Mucosa of rectum (tissue), 2 donors: ENCODE data around the gene CENPO.

Experiments used
- H3K27ac ChIP-seq, 2 donors: one replicate each; pipeline ENCODE4 v1.7.0; 2013; ENCODE audit warnings: inconsistent platforms in 2 of 2, low read depth in 2 of 2, low read length in 2 of 2
- H3K27me3 ChIP-seq, 2 donors: one replicate each; pipeline ENCODE4 v1.7.0; 2013; ENCODE audit warnings: low read length in 2 of 2; ENCODE audit not compliant: control insufficient read depth in 2 of 2, insufficient read depth in 2 of 2
- H3K36me3 ChIP-seq, 2 donors: one replicate each; pipeline ENCODE4 v1.7.0; 2013; ENCODE audit warnings: low read length in 2 of 2; ENCODE audit not compliant: control insufficient read depth in 2 of 2, insufficient read depth in 2 of 2
- H3K4me1 ChIP-seq, 2 donors: one replicate each; pipeline ENCODE4 v1.7.0; 2013; ENCODE audit warnings: low read length in 2 of 2, mild to moderate bottlenecking in 1 of 2; ENCODE audit not compliant: control insufficient read depth in 2 of 2, insufficient read depth in 2 of 2
- H3K4me3 ChIP-seq, 2 donors: one replicate each; pipeline ENCODE4 v1.7.0; 2013; ENCODE audit warnings: low read length in 2 of 2
- H3K9ac ChIP-seq, 2 donors: one replicate each; pipeline ENCODE4 v1.7.0; 2013; ENCODE audit warnings: low read length in 2 of 2, low read depth in 1 of 2, mild to moderate bottlenecking in 1 of 2
- H3K9me3 ChIP-seq, 2 donors: one replicate each; pipeline ENCODE4 v1.7.0; 2013; ENCODE audit warnings: low read length in 2 of 2; ENCODE audit not compliant: control insufficient read depth in 2 of 2
- donor health status: healthy.
- donor health status: Normal muscosa, but diverticular disease.

The CENPO gene

DNA sequence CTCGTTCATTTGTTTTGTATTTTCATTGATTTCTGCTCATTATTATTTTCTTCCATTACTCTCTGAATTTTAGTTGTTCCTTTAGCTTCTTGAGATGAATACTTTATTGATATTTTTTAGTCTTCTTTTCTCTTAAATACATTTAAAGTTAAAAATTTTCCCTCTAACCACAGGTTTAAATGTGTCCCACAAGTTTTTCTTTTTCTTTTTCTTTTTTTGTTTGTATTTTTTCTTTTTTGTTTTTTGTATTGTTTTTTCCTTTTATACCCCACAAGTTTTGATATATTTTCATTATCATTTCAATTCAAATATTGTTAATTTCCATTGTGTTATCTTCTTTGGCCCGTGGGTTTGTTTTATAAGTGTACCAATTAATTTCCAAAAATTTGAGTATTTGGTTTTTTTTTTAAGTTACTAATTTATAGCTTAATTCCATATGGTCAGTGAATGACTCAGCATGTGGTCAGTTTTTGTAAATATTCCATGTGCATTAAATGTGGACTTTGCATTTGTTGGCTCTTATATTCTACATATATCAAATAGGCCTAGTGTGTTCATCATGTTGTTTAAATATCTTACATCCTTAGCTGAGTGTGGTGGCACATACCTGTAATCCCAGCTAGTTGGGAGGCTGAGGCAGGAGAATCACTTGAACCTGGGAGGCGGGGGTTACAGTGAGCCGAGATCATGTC, 16.2 kb downstream of the CENPO start:
- Histone ChIP-seq H3K36me3 (no peaks in the 10 kb centered on the region), H3K4me1 (no peaks in the 10 kb centered on the region), H3K4me3 (no peak overlapping the region), H3K27me3 (no peaks in the 10 kb centered on the region), H3K9ac (no peak overlapping the region), H3K9me3 (no peaks in the 10 kb centered on the region), H3K27ac (no peak overlapping the region)

DNA sequence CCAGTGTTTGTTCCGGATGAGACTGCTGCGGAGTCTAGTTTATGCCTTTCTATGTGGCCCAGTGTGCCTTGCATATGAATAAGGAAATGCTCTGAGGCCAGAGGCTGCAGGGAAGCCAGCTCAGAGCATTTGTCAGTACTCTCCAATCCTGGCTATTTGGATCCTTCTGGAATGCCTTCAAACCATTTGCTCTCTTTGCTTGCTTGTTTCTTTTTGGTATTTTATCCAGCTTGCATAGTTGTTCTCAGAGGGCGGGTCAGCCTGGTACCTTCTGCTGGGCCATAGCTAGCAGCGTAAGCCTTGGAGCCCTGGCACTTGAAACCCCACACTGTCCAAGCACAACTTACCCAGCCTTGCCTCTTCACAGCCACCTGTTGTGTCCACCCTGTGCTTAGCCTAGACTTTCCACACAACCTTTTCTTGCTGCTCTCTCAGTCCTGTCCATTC, 20.5 kb downstream of the CENPO start:
- Histone ChIP-seq H3K4me1 (no peaks in the 10 kb centered on the region), H3K9me3 (no peaks in the 10 kb centered on the region), H3K4me3 (no peak overlapping the region), H3K27ac (no peak overlapping the region), H3K27me3 (no peaks in the 10 kb centered on the region), H3K36me3 (peaks cover 11 to 29% of the 10 kb centered on the region in 2 donors), H3K9ac (no peak overlapping the region)

DNA sequence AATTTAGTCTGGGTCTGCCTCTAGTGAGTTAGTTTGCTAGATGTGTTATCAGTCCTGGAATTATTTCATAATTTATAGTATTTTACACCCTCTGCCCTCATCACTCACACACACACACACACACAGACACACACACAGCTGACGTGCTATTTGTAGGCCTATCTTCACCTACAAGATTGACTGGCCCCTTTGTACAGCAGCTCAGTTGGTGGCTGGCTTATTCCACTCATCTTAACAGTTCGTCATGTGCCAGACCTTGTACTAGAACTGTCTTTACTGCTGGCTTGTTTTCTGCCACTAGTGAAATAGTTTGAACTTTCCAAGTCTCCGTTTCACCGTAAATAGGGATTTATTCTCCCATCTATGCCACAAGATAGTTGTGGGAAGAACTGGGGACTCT, 21.3 kb downstream of the CENPO start:
- peaks cover 14 to 33% of the 10 kb centered on the region in 2 donors for H3K36me3 ChIP-seq
- no peak overlapping the region for H3K27ac ChIP-seq
- H3K9me3 ChIP-seq: no peaks in the 10 kb centered on the region
- no peaks in the 10 kb centered on the region for H3K4me1 ChIP-seq
- no peak overlapping the region for H3K9ac ChIP-seq
- H3K4me3 ChIP-seq: no peak overlapping the region
- H3K27me3 ChIP-seq: no peaks in the 10 kb centered on the region

DNA sequence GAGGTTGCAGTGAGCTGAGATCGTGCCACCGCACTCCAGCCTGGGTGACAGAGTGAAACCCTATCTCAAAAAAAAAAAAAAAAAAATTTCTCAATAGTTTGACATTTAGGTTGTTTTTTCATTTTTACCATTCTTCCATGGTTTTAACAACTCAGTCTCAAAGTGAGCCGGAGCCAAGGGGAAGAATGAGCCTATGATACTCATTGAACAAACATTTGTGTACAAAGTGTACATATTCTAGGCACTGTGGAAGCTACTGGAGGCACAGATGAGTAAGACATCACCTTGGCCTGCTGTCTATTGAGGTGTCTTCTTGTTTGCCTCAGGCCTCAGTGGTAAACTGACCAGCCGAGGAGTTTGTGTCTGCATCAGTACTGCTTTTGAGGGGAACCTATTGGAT, 21.9 kb downstream of the CENPO start:
- no peak overlapping the region for H3K27ac ChIP-seq
- H3K4me3 ChIP-seq: no peak overlapping the region
- no peaks in the 10 kb centered on the region for H3K9me3 ChIP-seq
- no peak overlapping the region for H3K9ac ChIP-seq
- H3K27me3 ChIP-seq: no peaks in the 10 kb centered on the region
- H3K36me3 ChIP-seq: peaks cover 16 to 36% of the 10 kb centered on the region in 2 donors
- no peaks in the 10 kb centered on the region for H3K4me1 ChIP-seq

DNA sequence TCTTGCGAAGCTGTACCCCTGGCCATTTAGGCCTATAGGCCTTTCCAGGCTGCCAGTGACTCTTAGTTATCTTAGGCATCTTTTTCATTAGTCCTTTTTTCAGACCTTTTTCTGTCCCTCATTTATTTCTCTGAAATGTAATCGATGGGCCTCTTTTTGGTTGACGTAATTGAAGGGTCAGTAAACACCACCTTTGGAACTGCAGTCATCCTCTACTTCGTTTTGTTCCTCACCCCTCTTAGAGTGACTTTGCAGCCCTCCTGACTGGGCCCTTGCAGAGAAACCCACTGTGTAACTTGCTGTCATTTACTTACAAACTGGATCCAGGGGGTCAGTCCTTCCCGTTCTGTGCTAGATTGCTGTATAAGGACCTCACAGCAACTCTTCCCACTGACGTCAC, 23.2 kb downstream of the CENPO start:
- Histone ChIP-seq H3K27me3 (no peaks in the 10 kb centered on the region), H3K36me3 (peaks cover 28 to 43% of the 10 kb centered on the region in 2 donors), H3K9me3 (no peaks in the 10 kb centered on the region), H3K9ac (no peak overlapping the region), H3K27ac (no peak overlapping the region), H3K4me1 (no peaks in the 10 kb centered on the region), H3K4me3 (no peak overlapping the region)

DNA sequence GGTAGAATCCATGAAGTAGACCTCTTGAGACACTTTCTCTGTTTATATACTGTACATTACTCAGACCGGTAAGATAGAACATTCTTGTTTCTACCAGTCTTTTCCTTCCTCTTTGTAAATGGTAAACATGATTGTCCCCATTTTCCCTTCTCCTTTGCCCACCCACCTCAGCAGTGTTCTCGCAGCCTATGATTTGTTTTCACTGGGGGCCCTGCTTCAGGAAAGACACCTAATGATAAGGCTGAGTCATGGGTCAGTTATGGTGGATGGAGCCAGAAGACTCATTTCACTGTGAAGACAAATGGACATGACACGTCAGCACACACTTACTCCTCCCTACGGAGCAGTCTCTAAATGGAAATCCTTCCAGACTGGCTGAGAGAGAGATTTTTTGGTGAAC, 23.7 kb downstream of the CENPO start:
- Histone ChIP-seq H3K9ac (no peak overlapping the region), H3K27ac (no peak overlapping the region), H3K36me3 (peaks cover 33 to 46% of the 10 kb centered on the region in 2 donors), H3K27me3 (no peaks in the 10 kb centered on the region), H3K4me1 (no peaks in the 10 kb centered on the region), H3K4me3 (no peak overlapping the region), H3K9me3 (no peaks in the 10 kb centered on the region)

DNA sequence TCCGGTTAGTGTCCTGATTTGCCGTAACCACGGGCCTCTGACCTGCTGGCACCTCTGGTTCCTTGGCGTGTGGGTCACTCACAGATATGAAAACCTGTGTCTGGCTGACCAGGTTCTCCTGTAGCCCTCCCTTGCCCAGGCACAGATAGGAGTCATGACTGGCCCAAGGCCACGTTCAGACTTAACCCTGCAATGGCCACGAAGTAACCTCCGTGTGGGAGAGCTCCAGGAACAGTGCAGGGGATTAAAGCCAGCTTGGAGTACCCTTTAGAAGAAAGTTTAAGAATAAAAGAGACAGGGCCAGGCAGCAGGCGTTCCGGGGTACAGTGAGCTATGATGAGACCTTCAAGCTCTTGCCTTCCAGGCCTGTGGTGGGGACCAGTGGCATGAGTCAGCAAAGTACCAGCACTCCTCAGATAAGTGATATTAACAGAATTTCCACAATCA, 25.5 kb downstream of the CENPO start:
- Histone ChIP-seq H3K4me1 (no peaks in the 10 kb centered on the region), H3K27ac (no peak overlapping the region), H3K9me3 (no peaks in the 10 kb centered on the region), H3K27me3 (no peaks in the 10 kb centered on the region), H3K4me3 (no peak overlapping the region), H3K9ac (no peak overlapping the region), H3K36me3 (peaks cover 38 to 52% of the 10 kb centered on the region in 2 donors)

DNA sequence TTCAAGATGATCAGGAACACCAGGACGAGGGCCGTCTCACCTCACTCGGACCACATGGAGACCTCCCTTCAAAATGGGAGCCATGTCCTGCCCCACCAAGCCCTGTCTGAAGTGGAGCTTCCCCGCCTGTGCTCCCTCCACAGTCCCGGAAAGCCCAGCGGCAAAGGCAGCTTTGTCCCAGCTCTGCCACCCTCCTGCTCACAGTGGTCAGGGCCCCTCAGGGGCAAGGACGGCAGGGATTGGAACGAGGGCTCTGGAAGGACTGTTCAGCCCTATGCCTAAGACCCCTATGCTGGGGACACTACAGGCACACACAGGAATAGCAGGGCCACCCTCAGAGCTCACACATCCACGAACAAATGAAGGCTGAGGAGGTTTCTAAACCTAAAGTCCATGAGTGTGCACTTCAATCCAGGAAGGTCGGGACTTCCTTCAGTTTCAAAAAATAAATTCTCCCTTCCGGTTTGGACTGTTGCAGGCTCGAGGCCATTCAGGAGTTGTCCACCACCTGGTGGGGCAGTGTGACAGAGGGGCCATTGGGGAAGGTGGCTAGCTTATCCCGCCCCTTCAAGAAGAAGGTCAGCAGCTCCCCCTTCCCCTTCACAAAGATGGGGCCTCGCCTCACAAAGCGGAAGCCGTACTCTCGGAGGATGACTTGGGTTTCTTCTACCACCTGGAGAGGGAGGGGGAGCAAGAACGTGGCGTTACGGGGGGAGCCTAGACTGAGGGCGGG, 26.4 kb downstream of the CENPO start:
- no peak overlapping the region for H3K9ac ChIP-seq
- no peak overlapping the region for H3K27ac ChIP-seq
- no peaks in the 10 kb centered on the region for H3K4me1 ChIP-seq
- H3K4me3 ChIP-seq: no peak overlapping the region
- no peaks in the 10 kb centered on the region for H3K9me3 ChIP-seq
- H3K36me3 ChIP-seq: peaks cover 38 to 52% of the 10 kb centered on the region in 2 donors
- no peaks in the 10 kb centered on the region for H3K27me3 ChIP-seq

DNA sequence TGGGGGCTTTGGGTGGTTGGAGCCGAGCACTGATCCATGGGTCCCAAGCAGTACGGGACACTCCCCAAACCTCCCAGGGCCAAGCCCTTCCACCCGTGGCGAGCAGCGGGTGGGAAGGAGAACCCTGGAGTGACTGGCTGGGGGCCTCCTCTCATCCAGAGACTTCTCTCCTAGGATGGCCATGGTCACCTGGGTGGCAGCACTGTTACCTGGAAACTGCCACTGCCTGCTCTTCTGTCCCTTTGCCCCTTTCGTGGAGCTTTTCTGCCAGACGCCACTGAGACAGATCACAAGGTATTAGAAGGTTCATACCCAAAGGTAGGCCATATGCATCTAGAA, 26.9 kb downstream of the CENPO start:
- no peak overlapping the region for H3K9ac ChIP-seq
- H3K9me3 ChIP-seq: no peaks in the 10 kb centered on the region
- H3K4me1 ChIP-seq: no peaks in the 10 kb centered on the region
- no peak overlapping the region for H3K4me3 ChIP-seq
- peaks cover 38 to 52% of the 10 kb centered on the region in 2 donors for H3K36me3 ChIP-seq
- no peaks in the 10 kb centered on the region for H3K27me3 ChIP-seq
- no peak overlapping the region for H3K27ac ChIP-seq

DNA sequence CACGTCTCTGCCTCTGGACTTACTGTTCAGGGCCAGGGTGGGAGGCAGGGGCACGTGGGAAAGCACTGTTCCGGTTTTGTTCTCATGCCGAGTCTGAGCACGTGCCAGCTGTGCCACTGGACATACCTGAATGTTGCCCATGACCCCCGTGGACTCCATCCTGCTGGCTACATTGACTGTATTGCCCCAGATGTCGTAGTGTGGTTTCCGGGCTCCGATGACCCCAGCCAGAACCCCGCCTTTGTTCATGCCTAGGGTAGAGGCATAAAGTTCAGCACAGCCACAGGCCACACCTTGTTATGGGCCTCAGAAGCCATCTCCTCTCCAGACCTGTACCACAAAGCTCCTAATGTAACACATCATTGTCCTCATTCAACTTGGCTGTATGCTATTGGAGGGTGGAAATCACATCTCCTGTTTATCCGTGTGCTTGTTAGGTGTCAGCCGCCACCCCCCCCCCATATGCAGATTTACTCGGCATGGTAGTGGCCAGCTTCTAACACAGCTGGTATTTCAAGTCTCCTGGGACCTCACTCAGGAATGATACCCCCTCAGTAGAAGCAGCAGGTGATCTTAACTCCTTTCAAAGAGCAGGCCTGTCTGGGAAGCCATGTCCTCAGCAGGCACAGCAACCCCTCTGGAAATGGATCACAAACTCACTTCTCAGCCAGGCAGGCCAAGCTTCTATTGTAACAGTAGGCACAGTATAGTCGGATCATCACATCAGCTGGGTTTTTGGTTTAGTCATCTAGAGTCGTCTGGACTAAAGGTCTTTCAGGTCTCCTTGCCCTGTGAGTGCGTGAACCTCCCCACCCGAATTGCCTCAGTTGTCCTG, 27.6 kb downstream of the CENPO start:
- Histone ChIP-seq H3K36me3 (peaks cover 40 to 47% of the 10 kb centered on the region in 2 donors), H3K4me3 (no peak overlapping the region), H3K27ac (no peak overlapping the region), H3K9ac (no peak overlapping the region), H3K27me3 (no peaks in the 10 kb centered on the region), H3K9me3 (no peaks in the 10 kb centered on the region), H3K4me1 (no peaks in the 10 kb centered on the region)
